HTERT RPE-1 (cell line): ENCODE data around the gene DLG2.

Experiments
- in situ Hi-C: fragments of 300-500 bp; cut with MboI; formaldehyde crosslinking; loops from 4 replicates; pipeline ENCODE4 v1.14.3; 2020; ENCODE audit warnings: low sequenced_read_pairs

The DLG2 gene

DNA sequence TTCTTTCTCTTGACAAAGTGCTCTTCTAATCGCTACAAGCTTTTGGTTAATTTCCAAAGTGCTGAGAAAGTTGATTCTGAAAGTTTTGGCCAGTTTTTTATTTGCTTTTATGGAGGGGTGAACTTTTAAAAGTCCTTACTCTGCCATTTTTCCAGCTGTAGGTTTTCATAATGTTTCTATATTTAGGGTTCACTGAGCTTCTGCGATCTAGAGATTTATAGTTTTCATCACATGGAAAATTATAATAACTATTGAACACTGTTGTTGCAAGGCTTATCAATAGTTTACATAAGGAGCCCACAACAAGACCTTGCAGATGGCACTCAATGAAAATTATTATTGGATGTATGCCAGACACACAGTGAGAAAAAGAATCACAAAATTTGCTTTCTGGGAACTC, 55.1 kb downstream of the DLG2 start:
- in situ Hi-C loops, result no loop called here

- in situ Hi-C loops, result no loop called here
These were observed 57.6 kb downstream of the DLG2 start for GRCh38 chr11:85569525-85569924.

GRCh38 chr11:85558411-85558810, 68.7 kb downstream of the DLG2 start:
- in situ Hi-C loops, result no loop called here

- in situ Hi-C loops, result no loop called here
These were observed 75.3 kb downstream of the DLG2 start for GRCh38 chr11:85551881-85552280.

- in situ Hi-C loops, result no loop called here
These were observed 85.5 kb downstream of the DLG2 start for GRCh38 chr11:85541683-85542082.

DNA sequence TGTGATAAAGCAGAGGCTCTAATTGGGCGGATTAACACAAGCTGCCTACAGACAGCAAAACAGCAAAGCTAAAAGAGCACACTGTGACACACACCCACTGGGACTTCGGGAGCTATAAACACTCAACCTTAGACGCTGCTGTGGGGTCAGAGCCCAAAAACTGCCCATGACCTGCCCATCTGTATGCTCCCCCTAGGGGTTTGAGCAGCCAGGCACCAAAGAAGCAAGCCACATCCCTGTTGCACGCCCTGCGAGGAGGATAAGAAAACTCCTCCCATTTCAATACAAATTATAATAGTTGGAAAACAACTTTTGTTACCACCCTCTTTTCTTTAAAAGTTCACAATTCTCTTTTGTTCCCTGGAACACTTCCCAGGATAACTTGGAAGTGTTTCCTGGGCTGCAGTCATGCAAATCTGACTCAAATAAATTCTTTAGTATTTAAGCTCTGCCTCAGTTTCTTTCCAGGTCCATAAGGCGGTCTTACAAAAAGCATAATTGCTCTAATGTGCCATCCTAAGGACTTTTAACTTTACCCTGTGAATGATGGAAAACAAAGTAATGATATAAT, 86.4 kb downstream of the DLG2 start:
- in situ Hi-C loops, result no loop called here

DNA sequence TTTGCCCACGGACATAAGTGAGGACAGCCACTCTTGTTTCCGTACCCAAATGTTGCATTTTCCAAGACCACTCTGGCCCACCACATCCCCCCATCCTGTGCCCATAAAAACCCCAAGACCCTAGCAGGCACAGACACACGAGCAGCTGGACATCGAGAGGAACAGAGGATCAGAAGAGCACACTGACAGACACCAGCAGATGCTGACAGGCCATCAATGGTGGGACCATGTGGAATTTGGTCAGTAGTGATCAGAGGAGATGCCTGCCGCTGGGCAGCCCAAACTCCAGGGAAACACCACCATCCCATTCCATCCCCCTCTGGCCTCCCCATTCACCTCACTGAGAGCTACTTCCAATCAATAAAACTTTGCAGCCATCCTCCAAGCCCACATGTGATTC, 87.0 kb downstream of the DLG2 start:
- in situ Hi-C loops, result no loop called here

DNA sequence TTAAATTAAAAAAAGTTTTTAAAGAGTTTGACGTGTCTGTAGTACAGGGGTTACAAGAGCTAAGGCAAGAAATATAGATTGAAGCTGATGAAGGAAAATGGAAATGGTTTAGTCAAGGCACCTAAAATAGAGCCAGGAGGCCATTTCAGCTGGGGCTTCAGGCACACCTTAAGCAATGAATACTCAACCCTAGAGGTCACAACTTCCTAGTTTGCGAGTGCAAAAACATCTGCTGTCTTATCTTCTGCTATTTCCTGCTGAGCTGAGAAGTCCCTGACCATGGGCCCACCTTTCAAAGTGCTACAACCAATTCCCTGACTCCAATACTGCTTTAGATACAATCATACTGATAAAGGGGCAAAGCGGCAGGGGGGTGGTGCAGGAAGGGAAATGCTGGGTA, 87.4 kb downstream of the DLG2 start:
- in situ Hi-C loops, result no loop called here

- in situ Hi-C loops, result no loop called here
These were observed 88.0 kb downstream of the DLG2 start for GRCh38 chr11:85539029-85539689.

DNA sequence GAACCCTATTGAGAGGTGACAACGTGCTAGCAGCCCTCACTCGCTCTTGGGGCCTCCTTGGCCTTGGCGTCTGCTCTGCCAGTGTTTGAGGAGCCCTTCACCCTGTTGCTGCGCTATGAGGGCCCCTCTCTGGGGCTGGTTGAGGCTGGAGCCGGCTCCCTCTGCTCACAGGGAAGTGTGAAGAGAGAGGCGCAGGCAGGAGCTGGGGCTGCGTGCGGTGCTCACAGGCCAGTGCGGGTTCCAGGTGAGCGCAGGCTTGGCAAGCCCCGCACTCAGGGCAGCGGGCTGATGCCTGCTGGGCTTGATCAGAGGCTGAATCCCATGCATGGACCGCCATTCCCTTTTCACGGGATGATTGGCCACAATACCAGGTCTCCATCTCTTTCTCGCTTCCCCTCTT, 90.7 kb downstream of the DLG2 start:
- in situ Hi-C loops, result no loop called here

DNA sequence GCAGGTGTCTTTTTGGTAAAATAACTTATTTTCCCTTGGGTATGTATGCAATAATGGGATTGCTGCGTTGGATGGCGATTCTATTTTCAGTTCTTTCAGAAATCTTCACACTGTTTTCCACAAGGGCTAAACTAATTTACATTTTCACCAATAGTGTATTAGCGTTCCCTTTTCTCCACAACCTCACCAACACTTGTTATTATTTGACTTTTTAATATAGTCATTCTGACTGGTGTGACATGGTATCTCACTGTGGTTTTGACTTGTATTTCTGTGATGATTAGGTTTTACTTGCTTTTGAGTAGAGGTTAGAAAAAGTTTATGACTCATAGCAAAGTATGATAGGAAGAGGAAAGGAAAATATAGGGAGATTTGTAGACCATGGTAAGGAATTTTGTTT, 92.3 kb downstream of the DLG2 start:
- in situ Hi-C loops, result no loop called here

GRCh38 chr11:85531191-85531897, 95.8 kb downstream of the DLG2 start:
- in situ Hi-C loops, result no loop called here

DNA sequence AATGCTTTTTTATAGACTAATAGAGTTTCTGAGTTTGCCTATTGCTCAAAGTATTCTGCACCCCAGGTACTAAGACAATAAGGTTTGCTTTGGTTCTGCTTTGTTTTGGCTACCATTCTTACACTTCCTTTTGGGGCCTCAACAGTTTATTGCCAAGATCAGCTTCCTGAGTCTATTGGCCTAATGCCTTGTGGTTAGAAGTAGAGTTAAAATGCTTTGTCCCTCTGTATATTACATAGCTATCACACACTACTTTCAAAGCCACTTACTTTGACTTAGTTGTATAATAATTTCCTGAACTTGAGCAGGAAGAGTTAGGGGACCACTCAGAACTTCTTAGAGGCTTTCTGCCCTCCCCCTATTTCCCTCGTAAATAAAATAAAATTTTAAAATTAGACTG, 96.5 kb downstream of the DLG2 start:
- in situ Hi-C loops, result no loop called here

GRCh38 chr11:85526564-85526963, 100.6 kb downstream of the DLG2 start:
- in situ Hi-C loops, result no loop called here

DNA sequence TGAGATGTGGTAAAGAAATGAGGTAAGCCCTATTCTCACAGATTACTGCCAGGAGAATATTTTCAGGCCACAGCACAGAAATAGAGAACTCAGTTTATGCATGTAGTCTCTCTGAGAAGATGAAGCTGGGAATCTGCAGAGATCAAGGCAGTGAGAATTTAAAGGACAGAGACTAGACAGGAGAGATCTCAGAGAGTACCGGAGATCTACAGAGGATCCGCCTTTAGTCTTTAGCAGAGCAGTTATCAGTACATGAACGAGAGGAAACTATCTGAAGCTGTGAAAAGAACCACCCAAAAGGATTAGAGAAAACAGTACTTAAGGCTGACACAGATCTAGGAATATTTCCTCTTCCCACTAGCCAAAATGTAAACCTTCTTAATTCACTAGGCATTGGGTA, 101.5 kb downstream of the DLG2 start:
- in situ Hi-C loops, result no loop called here

DNA sequence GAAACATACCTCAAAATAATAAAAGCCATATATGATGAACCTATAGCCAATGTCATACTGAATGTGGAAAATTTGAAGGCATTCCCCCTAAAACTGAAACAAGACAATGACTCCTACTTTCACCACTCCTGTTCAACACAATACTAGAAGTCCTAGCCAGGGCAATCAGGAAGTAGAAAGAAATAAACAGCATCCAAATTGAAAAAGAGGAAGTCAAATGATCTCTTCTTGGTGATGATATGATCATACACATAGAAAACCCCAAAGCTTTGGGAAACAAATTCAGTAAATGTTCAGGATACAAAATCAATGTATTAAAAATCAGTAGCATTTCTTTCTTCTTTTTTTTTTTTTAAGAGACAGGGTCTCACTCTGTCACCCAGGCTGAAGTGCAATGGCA, 109.9 kb downstream of the DLG2 start:
- in situ Hi-C loops, result no loop called here

DNA sequence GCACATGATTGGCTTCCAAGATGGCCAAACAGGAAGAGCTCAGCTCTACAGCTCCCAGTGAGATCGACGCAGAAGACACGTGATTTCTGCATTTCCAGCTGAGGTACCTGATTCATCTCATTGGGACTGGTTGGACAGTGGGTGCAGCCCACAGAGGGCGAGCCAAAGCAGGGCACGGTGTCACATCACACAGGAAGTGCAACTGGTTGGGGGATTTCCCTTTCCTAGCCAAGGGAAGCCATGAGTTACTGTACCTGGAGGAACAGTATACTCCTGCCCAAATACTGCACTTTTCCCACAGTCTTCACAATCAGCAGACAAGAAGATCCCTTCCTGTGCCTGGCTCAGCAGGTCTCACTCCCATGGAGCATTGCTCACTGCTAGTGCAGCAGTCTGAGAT, 131.2 kb downstream of the DLG2 start:
- in situ Hi-C loops, result no loop called here

DNA sequence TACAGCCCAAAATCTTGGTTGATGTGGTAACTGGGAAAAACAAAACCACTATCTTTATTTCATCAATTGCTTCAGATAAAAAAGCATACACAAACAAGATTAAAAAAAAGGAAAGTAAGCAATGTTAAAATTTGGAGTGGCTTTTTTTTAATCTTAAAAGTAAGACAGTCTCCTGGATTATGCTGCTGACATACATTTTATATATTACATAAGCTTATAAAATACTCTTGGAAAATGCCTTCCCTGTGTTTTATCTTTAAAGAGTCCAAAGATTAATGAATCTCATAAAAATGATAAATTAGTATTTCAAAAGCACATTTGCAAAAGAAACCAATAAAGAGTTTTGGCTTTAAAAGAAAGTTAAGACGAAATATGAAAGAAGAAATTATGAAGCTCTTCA, 132.7 kb downstream of the DLG2 start:
- in situ Hi-C loops, result no loop called here

GRCh38 chr11:85485902-85486301, 141.2 kb downstream of the DLG2 start:
- in situ Hi-C loops, result no loop called here

DNA sequence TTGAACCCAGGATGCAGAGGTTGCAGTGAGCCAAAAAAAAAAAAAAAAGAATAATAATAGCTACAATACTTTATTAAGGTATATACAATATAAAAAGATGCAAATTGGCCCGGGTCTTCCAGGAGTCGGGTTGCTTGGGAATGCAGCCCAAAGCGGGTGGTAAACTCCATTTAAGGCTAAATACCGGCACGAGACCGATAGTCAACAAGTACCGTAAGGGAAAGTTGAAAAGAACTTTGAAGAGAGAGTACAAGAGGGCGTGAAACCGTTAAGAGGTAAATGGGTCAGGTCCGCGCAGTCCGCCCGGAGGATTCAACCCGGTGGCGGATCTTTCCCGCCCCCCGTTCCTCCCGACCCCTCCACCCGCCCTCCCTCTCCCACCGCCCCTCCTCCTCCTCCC, 143.3 kb downstream of the DLG2 start:
- in situ Hi-C loops, result no loop called here

DNA sequence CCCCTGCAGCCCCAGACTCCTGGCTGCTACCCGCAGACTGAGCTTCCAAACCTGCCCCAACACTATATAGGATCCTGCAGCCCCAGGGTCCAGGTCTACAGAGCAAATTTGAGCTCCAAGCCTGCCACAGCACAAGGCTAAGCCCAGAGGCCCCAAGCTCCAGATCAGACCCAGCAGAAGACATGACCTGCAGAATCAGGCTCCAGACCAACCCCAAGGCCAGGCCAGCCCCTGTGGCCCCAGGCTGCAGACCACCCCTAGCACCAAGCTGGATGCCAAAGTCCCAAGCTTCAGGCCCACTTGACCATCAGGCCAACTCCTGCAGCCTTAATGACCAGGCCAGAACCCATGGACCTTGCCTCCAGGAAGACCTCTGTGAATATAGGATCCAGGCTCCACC, 145.3 kb downstream of the DLG2 start:
- in situ Hi-C loops, result no loop called here

DNA sequence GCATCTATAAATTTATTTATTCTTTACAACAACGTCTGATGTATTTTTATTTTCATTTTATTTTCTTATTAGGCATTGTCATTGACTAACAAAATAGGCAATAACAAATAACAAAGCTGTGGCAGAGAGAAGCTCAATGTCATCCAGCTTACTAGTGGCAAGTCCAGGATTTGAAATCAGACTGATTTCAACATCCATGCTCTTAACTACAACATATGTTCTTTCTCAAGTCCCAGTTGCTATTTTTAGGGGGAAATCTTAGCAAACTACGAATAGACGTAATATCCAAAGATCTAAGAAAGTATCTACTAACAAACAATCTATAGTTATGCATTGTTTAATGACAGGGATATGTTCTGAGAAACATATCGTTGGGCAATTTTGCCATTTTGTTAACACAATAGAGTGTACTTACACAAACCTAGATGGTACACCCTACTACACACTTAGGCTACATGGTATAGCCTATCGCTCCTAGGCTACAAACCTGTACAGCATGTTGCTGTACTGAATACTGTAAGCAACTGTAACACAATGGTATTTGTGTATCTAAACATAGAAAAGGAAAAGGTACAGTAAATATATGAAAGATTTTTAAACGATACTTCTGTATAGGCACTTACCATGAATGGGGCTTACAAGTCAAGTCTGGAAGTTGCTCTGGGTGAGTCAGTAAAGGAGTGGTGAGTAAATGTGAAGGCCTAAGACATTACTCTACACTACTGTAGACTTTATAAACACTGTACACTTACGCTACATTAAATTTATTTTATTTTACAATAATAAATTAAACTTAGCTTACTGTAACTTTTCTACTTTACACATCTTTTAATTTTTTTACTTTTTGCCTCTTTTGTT, 151.3 kb downstream of the DLG2 start:
- in situ Hi-C loops, result no loop called here
